Endodermal cell (in vitro differentiated cells): ENCODE data around the gene TTC16. TPM values are rescaled to one million over a fixed set of nuclear protein-coding genes. Genes with fewer than 3 reads are reported as not detected.

Experiments used
- DNase-seq: peaks from one replicate; pipeline ENCODE4 v3.0.0-alpha.2; 2017
- H3K27ac ChIP-seq: 2 replicates; pipeline ENCODE4 v1.5.1; 2013; ENCODE audit warnings: mild to moderate bottlenecking, low read depth, low read length, moderate library complexity
- H3K27me3 ChIP-seq: 2 replicates; pipeline ENCODE4 v1.6.1; 2013; ENCODE audit warnings: mild to moderate bottlenecking, low read length, moderate library complexity; ENCODE audit not compliant: insufficient read depth, control insufficient read depth, poor library complexity, severe bottlenecking
- H3K36me3 ChIP-seq: 2 replicates; pipeline ENCODE4 v1.7.0; 2013; ENCODE audit warnings: mild to moderate bottlenecking, low read length, moderate library complexity; ENCODE audit not compliant: control insufficient read depth, insufficient read depth
- H3K4me1 ChIP-seq: one replicate; pipeline ENCODE4 v1.7.0; 2013; ENCODE audit warnings: low read length; ENCODE audit not compliant: control insufficient read depth, insufficient read depth
- H3K4me3 ChIP-seq: 2 replicates; pipeline ENCODE4 v1.5.1; 2013; ENCODE audit warnings: mild to moderate bottlenecking, low read length, moderate library complexity
- H3K9ac ChIP-seq: 2 replicates; pipeline ENCODE4 v1.6.1; 2013; ENCODE audit warnings: mild to moderate bottlenecking, low read length, moderate library complexity; ENCODE audit not compliant: poor library complexity, severe bottlenecking; ENCODE audit errors: extremely low read depth
- H3K9me3 ChIP-seq: 2 replicates; pipeline ENCODE4 v1.6.1; 2013; ENCODE audit warnings: mild to moderate bottlenecking, low read length, moderate library complexity; ENCODE audit not compliant: control insufficient read depth
- H3K27ac Mint-ChIP-seq: 2 replicates; pipeline ENCODE4 v1.8.0; 2020; ENCODE audit warnings: mixed read lengths
- H3K27me3 Mint-ChIP-seq: 2 replicates; pipeline ENCODE4 v1.8.0; 2021; ENCODE audit warnings: mild to moderate bottlenecking, mixed read lengths; ENCODE audit not compliant: insufficient read depth
- H3K36me3 Mint-ChIP-seq: 2 replicates; pipeline ENCODE4 v1.8.0; 2020; ENCODE audit warnings: low read depth, mixed read lengths
- H3K4me1 Mint-ChIP-seq: 2 replicates; pipeline ENCODE4 v1.8.0; 2020; ENCODE audit warnings: mixed read lengths
- H3K4me3 Mint-ChIP-seq: 2 replicates; pipeline ENCODE4 v1.8.0; 2020; ENCODE audit warnings: mild to moderate bottlenecking, moderate library complexity, mixed read lengths
- H3K9me3 Mint-ChIP-seq: 2 replicates; pipeline ENCODE4 v1.8.0; 2020; ENCODE audit warnings: mild to moderate bottlenecking, mixed read lengths
- CTCF ChIP-seq: fragments of 200-600 bp; sonication (generic); conservative IDR thresholded peaks from 2 replicates; pipeline ENCODE4 v1.5.0; 2021; ENCODE audit warnings: antibody characterized with exemption, mild to moderate bottlenecking
- WGBS, 2 experiments: methylation state at CpG; one replicate each; pipeline versions ENCODE4 v1.1.5 to v1.1.7; 2013; ENCODE audit warnings: missing lambda C conversion rate in 2 of 2, mixed read lengths in 1 of 2; ENCODE audit not compliant: insufficient coverage in 1 of 2, insufficient read length in 1 of 2; 5-methylcytosine and 5-hydroxymethylcytosine counted together
- total RNA-seq, 2 donors: library from RNA; stranded (reverse); fragmentation: NEBNext Ultra II Directional in 1 of 2; extraction: Animal tissue kit (Norgen Biotek cat#: 25700) in 1 of 2; gene quantifications; 2 replicates in 1 of 2; 3 replicates in 1 of 2; pipeline ENCODE4 v1.2.1, GENCODE V29; 2021

Gene TTC16
- total RNA-seq, 2 donors from 2014 or later = not detected

DNA sequence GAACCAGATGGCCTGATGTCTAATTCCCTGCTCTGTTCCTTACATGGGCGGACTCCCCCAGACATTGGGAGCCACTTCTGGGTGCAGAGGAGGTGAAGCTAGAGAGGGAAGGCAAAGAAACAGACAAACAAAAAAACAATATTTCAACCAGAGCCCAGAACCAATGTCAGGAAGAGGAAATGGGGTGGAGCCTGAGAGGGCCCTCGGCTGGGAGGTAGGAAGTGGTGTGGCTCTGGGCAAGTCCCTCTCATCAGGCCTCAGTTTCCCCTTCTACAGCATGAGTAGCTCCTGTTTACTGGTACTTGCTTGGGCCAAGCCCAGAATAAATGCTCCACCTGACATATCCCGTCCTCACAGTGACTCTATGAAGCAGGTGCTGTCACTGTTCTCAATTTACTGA, 51.5 kb downstream of the TTC16 start:
- no peak overlapping the region for H3K9ac ChIP-seq
- Mint-ChIP-seq H3K36me3 (no peaks in the 10 kb centered on the region), H3K27me3 (peaks cover 8% of the 10 kb centered on the region), H3K27ac (no peak overlapping the region), H3K4me3 (no peak overlapping the region), H3K4me1 (peaks cover 8% of the 10 kb centered on the region), H3K9me3 (no peaks in the 10 kb centered on the region)
- H3K4me1 ChIP-seq = peaks cover 3% of the 10 kb centered on the region
- TF ChIP-seq CTCF = no peak
- H3K27ac ChIP-seq = peak overlapping the region; percentile 56
- 83% methylated on average over 3 of the region's 3 CpGs; no CpG with 5 or more reads in 1 of the 2 experiments for WGBS, 2 experiments
- H3K27me3 ChIP-seq = no peaks in the 10 kb centered on the region
- no peaks in the 10 kb centered on the region for H3K36me3 ChIP-seq
- H3K4me3 ChIP-seq = no peak overlapping the region
- DNase-seq = no peak
- no peaks in the 10 kb centered on the region for H3K9me3 ChIP-seq

GRCh38 chr9:127767909-127768331, 52.0 kb downstream of the TTC16 start:
- Mint-ChIP-seq H3K36me3 (no peaks in the 10 kb centered on the region), H3K4me1 (peaks cover 8% of the 10 kb centered on the region), H3K4me3 (no peak overlapping the region), H3K27me3 (peaks cover 8% of the 10 kb centered on the region), H3K27ac (peak overlapping the region; percentile 72), H3K9me3 (no peaks in the 10 kb centered on the region)
- peak; percentile 71 for DNase-seq
- no peak overlapping the region for H3K4me3 ChIP-seq
- no peaks in the 10 kb centered on the region for H3K27me3 ChIP-seq
- TF ChIP-seq CTCF = no peak
- peak overlapping the region; percentile 56 for H3K27ac ChIP-seq
- no peak overlapping the region for H3K9ac ChIP-seq
- no peaks in the 10 kb centered on the region for H3K9me3 ChIP-seq
- no peaks in the 10 kb centered on the region for H3K36me3 ChIP-seq
- WGBS, 2 experiments = 71 to 79% methylated on average over 8 to 13 of the region's 13 CpGs
- peaks cover 3% of the 10 kb centered on the region for H3K4me1 ChIP-seq

DNA sequence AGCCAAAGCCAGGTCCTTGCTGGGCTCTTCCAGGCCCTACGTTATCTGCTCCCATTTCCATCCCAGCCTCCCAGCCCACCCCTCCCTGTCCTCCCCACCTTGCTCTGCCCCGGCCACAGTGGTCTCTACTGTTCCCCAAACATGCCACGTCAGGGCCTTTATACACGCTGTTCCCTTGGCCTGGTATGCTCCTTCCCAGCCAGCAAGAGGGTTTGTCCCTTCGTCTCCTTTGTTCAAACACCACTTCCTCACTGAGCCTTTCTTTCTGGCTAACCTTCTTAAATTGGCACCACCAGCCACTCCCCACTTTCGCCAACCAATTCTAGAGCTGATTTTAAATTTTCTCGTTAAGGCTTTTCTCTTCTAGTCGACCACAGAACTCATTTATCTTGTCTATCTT, 52.8 kb downstream of the TTC16 start:
- no peaks in the 10 kb centered on the region for H3K36me3 Mint-ChIP-seq
- no peak overlapping the region for H3K4me3 Mint-ChIP-seq
- H3K27ac Mint-ChIP-seq = no peak overlapping the region

More for the DNA sequence above, 52.8 kb downstream of the TTC16 start:
- H3K9me3 ChIP-seq = no peaks in the 10 kb centered on the region
- peaks cover 10% of the 10 kb centered on the region for H3K27me3 Mint-ChIP-seq
- DNase-seq = no peak
- no peaks in the 10 kb centered on the region for H3K9me3 Mint-ChIP-seq
- WGBS, 2 experiments = 86 to 92% methylated on average over 8 of the region's 8 CpGs
- H3K4me1 ChIP-seq = peaks cover 3% of the 10 kb centered on the region
- no peak for TF ChIP-seq CTCF
- no peaks in the 10 kb centered on the region for H3K27me3 ChIP-seq
- H3K36me3 ChIP-seq = no peaks in the 10 kb centered on the region
- H3K27ac ChIP-seq = no peak overlapping the region
- H3K4me1 Mint-ChIP-seq = peaks cover 8% of the 10 kb centered on the region
- H3K9ac ChIP-seq = no peak overlapping the region
- H3K4me3 ChIP-seq = no peak overlapping the region
